HG02571 (cell line): ENCODE measurements around the gene TOP3B.
"Not testable (repeated sequence)": the region's sequence is repeated elsewhere in the genome, so short reads cannot be mapped to it uniquely, and the experiment has no call there.

Experiments used
- ATAC-seq: cut with Tn5 transposase; IDR thresholded peaks from one replicate; pipeline ENCODE4 v1.9.1; 2021; ENCODE audit warnings: mild to moderate bottlenecking, moderate library complexity; ENCODE audit not compliant: unreplicated experiment

Gene TOP3B

GRCh38 chr22:21927174-21927823 lies 55.3 kb downstream of the TOP3B start:
- ATAC-seq, result no peak

GRCh38 chr22:21926728-21927127 lies 55.9 kb downstream of the TOP3B start:
- ATAC-seq, result no peak

GRCh38 chr22:21923163-21923561 lies 59.4 kb downstream of the TOP3B start:
- ATAC-seq, result no peak

- ATAC-seq, result no peak
Observed at GRCh38 chr22:21922370-21923162, 60.0 kb downstream of the TOP3B start.

- ATAC-seq, result no peak
Observed at GRCh38 chr22:21921729-21922128, 60.9 kb downstream of the TOP3B start.

- ATAC-seq, result no peak
Observed at GRCh38 chr22:21921184-21921721, 61.3 kb downstream of the TOP3B start.

- no peak for ATAC-seq
Observed at GRCh38 chr22:21920341-21921183, 62.0 kb downstream of the TOP3B start.

GRCh38 chr22:21919526-21920307 lies 62.9 kb downstream of the TOP3B start:
- ATAC-seq, result no peak

GRCh38 chr22:21918466-21919185 lies 64.0 kb downstream of the TOP3B start:
- no peak for ATAC-seq

GRCh38 chr22:21917959-21918261 lies 64.7 kb downstream of the TOP3B start:
- no peak for ATAC-seq

- ATAC-seq, result no peak
Observed at GRCh38 chr22:21917181-21917958, 65.2 kb downstream of the TOP3B start.

- ATAC-seq, result no peak
Observed at GRCh38 chr22:21916309-21916918, 66.2 kb downstream of the TOP3B start.

- no peak for ATAC-seq
Observed at GRCh38 chr22:21915624-21916308, 66.8 kb downstream of the TOP3B start.

- not testable (repeated sequence) for ATAC-seq
Observed at GRCh38 chr22:21914033-21914642, 68.4 kb downstream of the TOP3B start.

- not testable (repeated sequence) for ATAC-seq
Observed at GRCh38 chr22:21910367-21910766, 72.2 kb downstream of the TOP3B start.

GRCh38 chr22:21909871-21910270 lies 72.7 kb downstream of the TOP3B start:
- no peak for ATAC-seq

- ATAC-seq, result no peak
Observed at GRCh38 chr22:21907638-21908522, 74.7 kb downstream of the TOP3B start.
